HEK293 (cell line): ENCODE measurements around the gene FAR1.
A peak's percentile ranks its signal among the peaks of the same experiment; 100 is the strongest.

ENCODE experiments used
- CTCF ChIA-PET: fragments of 350-600 bp; formaldehyde crosslinking; extraction: SDS; loops from one replicate; lab custom pipeline; 2021; ENCODE audit warnings: antibody characterized with exemption; lab: Yijun Ruan, JAX
- POLR2A ChIA-PET: fragments of 300-600 bp; formaldehyde crosslinking; extraction: SDS; loops from one replicate; lab custom pipeline; 2020; ENCODE audit warnings: antibody characterized with exemption, inconsistent platforms; lab: Yijun Ruan, JAX
- H3K27ac ChIP-seq: fragments of 200-500 bp; sonication (Bioruptor generic); 2 replicates; pipeline ENCODE4 v1.5.1; 2014; ENCODE audit warnings: low read depth, low read length, control low read depth, inconsistent platforms; ENCODE audit errors: extremely low read depth
- H3K36me3 ChIP-seq, 2 experiments: fragments of 200-500 bp in 1 of 2; sonication (Bioruptor generic) in 1 of 2; 1 replicate in 1 of 2; 2 replicates in 1 of 2; pipeline ENCODE4 v1.5.1; 2014 to 2017; ENCODE audit warnings: inconsistent platforms in 2 of 2, low read length in 2 of 2; ENCODE audit not compliant: control insufficient read depth in 2 of 2, insufficient read depth in 1 of 2
- H3K4me1 ChIP-seq: fragments of 200-500 bp; sonication (Bioruptor generic); 2 replicates; pipeline ENCODE4 v1.5.1; 2014; ENCODE audit warnings: mild to moderate bottlenecking, low read length, inconsistent platforms; ENCODE audit not compliant: control insufficient read depth, insufficient read depth
- H3K4me3 ChIP-seq: 2 replicates; pipeline ENCODE4 v1.5.1; 2011; ENCODE audit warnings: low read depth, mild to moderate bottlenecking, control low read depth, low read length, moderate library complexity
- H3K9me3 ChIP-seq: fragments of 200-500 bp; sonication (Bioruptor generic); 2 replicates; pipeline ENCODE4 v1.5.1; 2014; ENCODE audit warnings: low read depth, low read length, inconsistent platforms; ENCODE audit not compliant: control insufficient read depth, insufficient read depth
- HOXA7 ChIP-seq: sonication (generic); formaldehyde crosslinking; IDR thresholded peaks from 2 replicates; pipeline ENCODE4 v1.8.1; 2022; ENCODE audit warnings: missing genetic modification reagents, borderline replicate concordance
- KLF10 ChIP-seq: fragments of 450-650 bp; IDR thresholded peaks from 2 replicates; pipeline ENCODE4 v1.5.1; 2018; ENCODE audit warnings: missing biosample characterization, mild to moderate bottlenecking, missing genetic modification characterization
- TCF7L2 ChIP-seq: IDR thresholded peaks from 2 replicates; pipeline ENCODE4 v1.6.1; 2011; ENCODE audit warnings: low read depth, mild to moderate bottlenecking, inconsistent platforms, low read length, moderate library complexity, borderline replicate concordance
- TRIM28 ChIP-seq: IDR thresholded peaks from 2 replicates; pipeline ENCODE4 v1.6.1; 2011; ENCODE audit warnings: low read length, control low read depth, borderline replicate concordance
- WT1 ChIP-seq: fragments of 450-650 bp; formaldehyde crosslinking; IDR thresholded peaks from 2 replicates; pipeline ENCODE4 v1.5.1; 2016; ENCODE audit warnings: missing biosample characterization, missing genetic modification characterization
- YY1 ChIP-seq: fragments of 450-650 bp; formaldehyde crosslinking; IDR thresholded peaks from 2 replicates; pipeline ENCODE4 v1.5.1; 2018; ENCODE audit warnings: missing biosample characterization, missing genetic modification characterization
- ZFP69B ChIP-seq: fragments of 450-650 bp; formaldehyde crosslinking; IDR thresholded peaks from 2 replicates; pipeline ENCODE4 v1.5.1; 2016; ENCODE audit warnings: missing biosample characterization, missing genetic modification characterization
- ZNF140 ChIP-seq: fragments of 450-650 bp; formaldehyde crosslinking; IDR thresholded peaks from 2 replicates; pipeline ENCODE4 v1.5.1; 2016; ENCODE audit warnings: missing biosample characterization, missing genetic modification characterization
- ZNF146 ChIP-seq: fragments of 450-650 bp; formaldehyde crosslinking; IDR thresholded peaks from 2 replicates; pipeline ENCODE4 v1.5.1; 2016; ENCODE audit warnings: missing biosample characterization, missing genetic modification characterization
- ZNF211 ChIP-seq: fragments of 450-650 bp; formaldehyde crosslinking; IDR thresholded peaks from 2 replicates; pipeline ENCODE4 v1.5.1; 2016; ENCODE audit warnings: low read depth, missing biosample characterization, missing genetic modification characterization
- ZNF214 ChIP-seq: fragments of 450-650 bp; formaldehyde crosslinking; IDR thresholded peaks from 2 replicates; pipeline ENCODE4 v1.5.1; 2017; ENCODE audit warnings: missing biosample characterization, mild to moderate bottlenecking, missing genetic modification characterization, borderline replicate concordance
- ZNF221 ChIP-seq: fragments of 450-650 bp; formaldehyde crosslinking; IDR thresholded peaks from 2 replicates; pipeline ENCODE4 v1.5.1; 2017; ENCODE audit warnings: missing biosample characterization, missing genetic modification characterization, borderline replicate concordance
- ZNF239 ChIP-seq: fragments of 450-650 bp; formaldehyde crosslinking; IDR thresholded peaks from 2 replicates; pipeline ENCODE4 v1.5.1; 2016; ENCODE audit warnings: missing biosample characterization, missing genetic modification characterization
- ZNF280C ChIP-seq: fragments of 450-650 bp; formaldehyde crosslinking; IDR thresholded peaks from 2 replicates; pipeline ENCODE4 v1.5.1; 2016; ENCODE audit warnings: missing biosample characterization, missing genetic modification characterization
- ZNF341 ChIP-seq: fragments of 450-650 bp; formaldehyde crosslinking; IDR thresholded peaks from 2 replicates; pipeline ENCODE4; 2016; ENCODE audit warnings: low read depth, missing biosample characterization, missing genetic modification characterization
- ZNF354C ChIP-seq: fragments of 450-650 bp; formaldehyde crosslinking; IDR thresholded peaks from 2 replicates; pipeline ENCODE4 v1.5.1; 2016; ENCODE audit warnings: missing biosample characterization, missing genetic modification characterization, low read depth, borderline replicate concordance
- ZNF510 ChIP-seq: fragments of 450-650 bp; formaldehyde crosslinking; IDR thresholded peaks from 2 replicates; pipeline ENCODE4 v1.5.1; 2018; ENCODE audit warnings: mild to moderate bottlenecking, missing genetic modification characterization, missing biosample characterization; ENCODE audit not compliant: insufficient replicate concordance
- ZNF529 ChIP-seq: fragments of 450-650 bp; formaldehyde crosslinking; IDR thresholded peaks from 2 replicates; pipeline ENCODE4 v1.5.1; 2017; ENCODE audit warnings: missing genetic modification characterization, missing biosample characterization; ENCODE audit not compliant: insufficient replicate concordance
- ZNF530 ChIP-seq: fragments of 450-650 bp; formaldehyde crosslinking; IDR thresholded peaks from 2 replicates; pipeline ENCODE4 v1.5.1; 2016; ENCODE audit warnings: low read depth, missing biosample characterization, missing genetic modification characterization
- ZNF548 ChIP-seq: fragments of 450-650 bp; formaldehyde crosslinking; IDR thresholded peaks from 2 replicates; pipeline ENCODE4 v1.5.1; 2016; ENCODE audit warnings: missing biosample characterization, missing genetic modification characterization
- ZNF549 ChIP-seq: fragments of 450-650 bp; IDR thresholded peaks from 2 replicates; pipeline ENCODE4 v1.5.1; 2018; ENCODE audit warnings: missing biosample characterization, missing genetic modification characterization, mild to moderate bottlenecking, inconsistent platforms, moderate library complexity
- ZNF701 ChIP-seq: fragments of 450-650 bp; formaldehyde crosslinking; IDR thresholded peaks from 2 replicates; pipeline ENCODE4 v1.5.1; 2016; ENCODE audit warnings: missing biosample characterization, missing genetic modification characterization
- ZNF768 ChIP-seq: fragments of 450-650 bp; formaldehyde crosslinking; IDR thresholded peaks from 2 replicates; pipeline ENCODE4 v1.5.1; 2018; ENCODE audit warnings: missing biosample characterization, mild to moderate bottlenecking, missing genetic modification characterization
- TF ChIP-seq, protein P1 (sequence below): fragments of 450-650 bp; formaldehyde crosslinking; IDR thresholded peaks from 2 replicates; pipeline ENCODE4 v1.5.1; 2016; ENCODE audit warnings: missing biosample characterization, missing genetic modification characterization, borderline replicate concordance

Gene FAR1

GRCh38 chr11:13691286-13691899 is 22.9 kb downstream of the FAR1 start:
- POLR2A ChIA-PET: no interaction called here
- no peak for TF ChIP-seq ZNF221 (tag by site-specific recombination)
- no peak for TF ChIP-seq YY1 (tag by site-specific recombination)
- no peak for TF ChIP-seq ZFP69B (tag by site-specific recombination)
- TF ChIP-seq ZNF146: peak; percentile 67
- TF ChIP-seq, all 188 proteins: peak for 1
- CTCF ChIA-PET: no interaction called here
- no peaks in the 10 kb centered on the region for H3K4me1 ChIP-seq
- H3K36me3 ChIP-seq: peaks cover 0 to 23% of the 10 kb centered on the region in 2 experiments; a peak in 2 of 3 replicates
- H3K4me3 ChIP-seq: no peak overlapping the region
- H3K9me3 ChIP-seq: no peaks in the 10 kb centered on the region
- H3K27ac ChIP-seq: no peak overlapping the region

DNA sequence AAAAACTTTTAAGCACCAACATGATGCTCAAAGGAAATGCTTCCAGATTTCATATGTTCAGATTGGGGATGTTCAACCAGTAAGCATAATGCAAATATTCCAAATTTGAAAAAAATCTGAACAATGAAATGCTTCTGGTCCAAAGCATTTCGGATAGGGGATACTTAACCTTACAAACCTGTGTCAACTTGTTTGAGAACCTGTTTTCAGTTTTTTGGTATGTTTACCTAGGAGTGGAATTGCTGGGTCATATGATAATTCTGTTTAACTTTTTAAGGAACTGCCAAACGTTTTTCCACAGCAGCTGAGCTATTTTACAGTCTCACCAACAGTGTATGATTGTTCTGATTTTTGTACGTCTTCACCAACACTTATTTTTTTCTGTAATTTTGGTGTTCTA is 23.7 kb downstream of the FAR1 start:
- POLR2A ChIA-PET: interaction anchor here (1.5 kb wide), 1 partner anchor 23 kb away, joined by 3 read pairs; the partner anchor contains the start of gene FAR1

GRCh38 chr11:13694115-13694514 is 25.6 kb downstream of the FAR1 start:
- ChIA-PET POLR2A (no interaction called here), CTCF (interaction anchor here (0.6 to 0.8 kb wide), 2 partner anchors 59 to 79 kb away, joined by 3 to 4 read pairs; no protein-coding TSS in a partner anchor)
- Histone ChIP-seq H3K27ac (no peak overlapping the region), H3K4me3 (no peak overlapping the region), H3K36me3 (peaks cover 0 to 35% of the 10 kb centered on the region in 2 experiments; a peak in 2 of 3 replicates), H3K4me1 (no peaks in the 10 kb centered on the region), H3K9me3 (no peaks in the 10 kb centered on the region)
- TF ChIP-seq ZNF354C (tag by site-specific recombination) (no peak), ZNF341 (tag by site-specific recombination) (no peak), ZNF280C (tag by site-specific recombination) (no peak), ZNF530 (tag by site-specific recombination) (no peak), ZNF529 (tag by site-specific recombination) (no peak), TRIM28 (no peak), ZNF214 (tag by site-specific recombination) (no peak), ZNF701 (tag by site-specific recombination) (no peak), TCF7L2 (no peak), ZNF239 (tag by site-specific recombination) (no peak), ZNF211 (tag by site-specific recombination) (no peak), ZFP69B (tag by site-specific recombination) (no peak), ZNF548 (tag by site-specific recombination) (no peak), ZNF510 (tag by site-specific recombination) (no peak), KLF10 (no peak), HOXA7 (no peak), ZNF768 (no peak)
- TF ChIP-seq, protein P1, sequence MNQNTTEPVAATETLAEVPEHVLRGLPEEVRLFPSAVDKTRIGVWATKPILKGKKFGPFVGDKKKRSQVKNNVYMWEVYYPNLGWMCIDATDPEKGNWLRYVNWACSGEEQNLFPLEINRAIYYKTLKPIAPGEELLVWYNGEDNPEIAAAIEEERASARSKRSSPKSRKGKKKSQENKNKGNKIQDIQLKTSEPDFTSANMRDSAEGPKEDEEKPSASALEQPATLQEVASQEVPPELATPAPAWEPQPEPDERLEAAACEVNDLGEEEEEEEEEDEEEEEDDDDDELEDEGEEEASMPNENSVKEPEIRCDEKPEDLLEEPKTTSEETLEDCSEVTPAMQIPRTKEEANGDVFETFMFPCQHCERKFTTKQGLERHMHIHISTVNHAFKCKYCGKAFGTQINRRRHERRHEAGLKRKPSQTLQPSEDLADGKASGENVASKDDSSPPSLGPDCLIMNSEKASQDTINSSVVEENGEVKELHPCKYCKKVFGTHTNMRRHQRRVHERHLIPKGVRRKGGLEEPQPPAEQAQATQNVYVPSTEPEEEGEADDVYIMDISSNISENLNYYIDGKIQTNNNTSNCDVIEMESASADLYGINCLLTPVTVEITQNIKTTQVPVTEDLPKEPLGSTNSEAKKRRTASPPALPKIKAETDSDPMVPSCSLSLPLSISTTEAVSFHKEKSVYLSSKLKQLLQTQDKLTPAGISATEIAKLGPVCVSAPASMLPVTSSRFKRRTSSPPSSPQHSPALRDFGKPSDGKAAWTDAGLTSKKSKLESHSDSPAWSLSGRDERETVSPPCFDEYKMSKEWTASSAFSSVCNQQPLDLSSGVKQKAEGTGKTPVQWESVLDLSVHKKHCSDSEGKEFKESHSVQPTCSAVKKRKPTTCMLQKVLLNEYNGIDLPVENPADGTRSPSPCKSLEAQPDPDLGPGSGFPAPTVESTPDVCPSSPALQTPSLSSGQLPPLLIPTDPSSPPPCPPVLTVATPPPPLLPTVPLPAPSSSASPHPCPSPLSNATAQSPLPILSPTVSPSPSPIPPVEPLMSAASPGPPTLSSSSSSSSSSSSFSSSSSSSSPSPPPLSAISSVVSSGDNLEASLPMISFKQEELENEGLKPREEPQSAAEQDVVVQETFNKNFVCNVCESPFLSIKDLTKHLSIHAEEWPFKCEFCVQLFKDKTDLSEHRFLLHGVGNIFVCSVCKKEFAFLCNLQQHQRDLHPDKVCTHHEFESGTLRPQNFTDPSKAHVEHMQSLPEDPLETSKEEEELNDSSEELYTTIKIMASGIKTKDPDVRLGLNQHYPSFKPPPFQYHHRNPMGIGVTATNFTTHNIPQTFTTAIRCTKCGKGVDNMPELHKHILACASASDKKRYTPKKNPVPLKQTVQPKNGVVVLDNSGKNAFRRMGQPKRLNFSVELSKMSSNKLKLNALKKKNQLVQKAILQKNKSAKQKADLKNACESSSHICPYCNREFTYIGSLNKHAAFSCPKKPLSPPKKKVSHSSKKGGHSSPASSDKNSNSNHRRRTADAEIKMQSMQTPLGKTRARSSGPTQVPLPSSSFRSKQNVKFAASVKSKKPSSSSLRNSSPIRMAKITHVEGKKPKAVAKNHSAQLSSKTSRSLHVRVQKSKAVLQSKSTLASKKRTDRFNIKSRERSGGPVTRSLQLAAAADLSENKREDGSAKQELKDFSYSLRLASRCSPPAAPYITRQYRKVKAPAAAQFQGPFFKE: no peak

More for the DNA sequence above, 23.7 kb downstream of the FAR1 start:
- H3K9me3 ChIP-seq: no peaks in the 10 kb centered on the region
- no peak for TF ChIP-seq WT1 (tag by site-specific recombination)
- TF ChIP-seq ZNF140: peak; percentile 74; the same call in 1 of the 2 replicates
- no peak for TF ChIP-seq ZNF549 (tag by site-specific recombination)
- no peaks in the 10 kb centered on the region for H3K4me1 ChIP-seq
- H3K27ac ChIP-seq: no peak overlapping the region
- no peak overlapping the region for H3K4me3 ChIP-seq
- CTCF ChIA-PET: no interaction called here
- peaks cover 0 to 28% of the 10 kb centered on the region in 2 experiments; a peak in 2 of 3 replicates for H3K36me3 ChIP-seq
